Measurements from ENCODE around the gene ROS1. TPM values are rescaled to one million over a fixed set of nuclear protein-coding genes. Genes with fewer than 3 reads are reported as not detected.
"Not testable (repeated sequence)": the region's sequence is repeated elsewhere in the genome, so short reads cannot be mapped to it uniquely, and the experiment has no call there.

ROS1 gene
- not detected for polyA plus RNA-seq (2013, experiment 1 of 4)
- polyA plus RNA-seq (2013, experiment 2 of 4): not detected
- polyA plus RNA-seq (2013, experiment 3 of 4): not detected
- not detected for polyA plus RNA-seq (2013, experiment 4 of 4)

DNA sequence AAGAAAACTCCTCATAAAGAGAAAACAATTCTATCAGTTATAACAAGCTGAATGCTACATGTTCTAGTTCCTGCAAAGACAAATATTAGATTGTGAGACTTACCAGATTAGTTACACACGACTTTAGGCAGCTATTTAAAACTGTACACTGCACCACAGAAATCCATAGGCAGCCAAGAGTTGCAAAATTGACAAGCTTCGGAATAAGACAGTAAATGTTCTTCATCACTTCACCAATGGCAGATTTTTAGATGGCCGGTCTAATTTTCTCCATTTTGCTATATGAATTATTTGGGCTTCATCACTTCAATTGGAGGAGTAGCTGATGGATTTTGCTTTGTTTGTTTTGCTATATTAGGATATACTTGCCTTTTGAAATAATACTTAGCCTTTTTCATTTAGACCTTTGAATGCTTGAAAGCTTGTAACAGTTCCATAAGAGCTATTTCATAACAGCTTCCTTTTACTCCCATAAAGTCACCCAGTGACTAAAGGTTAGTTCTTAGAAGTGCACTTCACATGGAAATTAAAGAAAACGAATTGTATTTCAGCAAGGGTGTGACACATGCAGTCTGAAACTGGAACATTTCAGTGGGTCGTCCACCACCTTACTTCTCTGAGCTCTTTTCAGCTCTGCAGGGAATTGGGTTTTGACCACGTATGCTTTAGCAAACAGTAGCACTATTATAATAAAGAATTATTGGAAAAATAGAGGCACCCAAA is at the start of gene ROS1:
TSS of gene ROS1 (minus strand) at position 512 of the 723 bp plus-strand sequence. CDS start at position 226, 286 bp downstream.
- Histone ChIP-seq H3K27me3 (ENCODE audit: control insufficient read depth, insufficient read depth, low read length, poor library complexity, severe bottlenecking) (no peaks in the 10 kb centered on the region), H3K4me1 (ENCODE audit: control insufficient read depth, insufficient read depth, low read length) (no peaks in the 10 kb centered on the region), H3K36me3 (ENCODE audit: control insufficient read depth, insufficient read depth, low read length) (no peaks in the 10 kb centered on the region), H3K9me3 (ENCODE audit: control insufficient read depth, low read length) (no peaks in the 10 kb centered on the region), H3K4me3 (ENCODE audit: insufficient read depth, low read depth, low read length) (no peak within 1 kb of the TSS), H3K27ac (ENCODE audit: insufficient read depth, low read depth, low read length, poor library complexity, severe bottlenecking) (no peak within 1 kb of the TSS)
- 82 to 91% methylated on average over 5 of the region's 6 CpGs for WGBS, 2 experiments

DNA sequence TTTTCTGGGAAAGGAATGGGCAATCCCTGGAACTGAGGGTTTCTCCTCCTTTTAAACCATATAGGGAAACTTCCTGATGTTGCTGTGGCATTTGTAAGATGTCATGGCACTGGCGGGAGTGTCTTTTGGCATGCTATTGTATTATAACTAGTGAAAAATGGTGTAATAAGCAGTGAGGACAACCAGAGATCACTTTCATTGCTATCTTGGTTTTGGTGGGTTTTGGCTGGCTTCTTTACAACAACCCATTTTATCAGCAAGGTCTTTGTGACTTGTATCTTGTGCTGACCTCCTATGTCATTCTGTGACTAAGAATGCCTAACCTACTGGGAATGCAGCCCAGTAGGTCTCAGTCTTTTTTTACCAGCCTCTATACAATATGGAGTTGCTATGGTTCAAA is 47.7 kb upstream of the ROS1 start:
- no peaks in the 10 kb centered on the region for H3K36me3 ChIP-seq (ENCODE audit: control insufficient read depth, insufficient read depth, low read length)
- 85 to 92% methylated on average over 1 of the region's 1 CpG for WGBS, 2 experiments
- no peak overlapping the region for H3K27ac ChIP-seq (ENCODE audit: insufficient read depth, low read depth, low read length, poor library complexity, severe bottlenecking)
- no peaks in the 10 kb centered on the region for H3K27me3 ChIP-seq (ENCODE audit: control insufficient read depth, insufficient read depth, low read length, poor library complexity, severe bottlenecking)
- H3K4me1 ChIP-seq (ENCODE audit: control insufficient read depth, insufficient read depth, low read length): no peaks in the 10 kb centered on the region
- H3K9me3 ChIP-seq (ENCODE audit: control insufficient read depth, low read length): no peaks in the 10 kb centered on the region
- no peak overlapping the region for H3K4me3 ChIP-seq (ENCODE audit: insufficient read depth, low read depth, low read length)

DNA sequence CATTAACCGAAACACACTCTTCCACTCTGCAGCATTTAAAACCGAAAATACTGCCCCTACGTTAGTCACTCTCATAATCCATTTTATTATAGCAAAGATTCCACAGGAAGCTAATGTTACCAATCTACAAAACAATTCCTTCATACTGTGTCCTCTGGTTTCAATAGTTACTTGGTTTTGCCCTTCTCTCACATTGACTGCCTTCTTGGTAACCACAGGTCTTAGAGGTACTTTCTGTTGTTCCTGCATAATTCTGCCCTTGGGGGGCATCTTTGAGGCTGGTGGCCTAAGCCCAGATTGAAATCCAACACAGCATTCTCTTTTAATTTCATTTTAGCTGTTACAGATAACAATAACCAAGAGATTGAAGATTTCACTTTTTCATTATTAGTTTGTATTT is 46.9 kb upstream of the ROS1 start:
- Histone ChIP-seq H3K4me1 (ENCODE audit: control insufficient read depth, insufficient read depth, low read length) (no peaks in the 10 kb centered on the region), H3K27ac (ENCODE audit: insufficient read depth, low read depth, low read length, poor library complexity, severe bottlenecking) (no peak overlapping the region), H3K4me3 (ENCODE audit: insufficient read depth, low read depth, low read length) (no peak overlapping the region), H3K9me3 (ENCODE audit: control insufficient read depth, low read length) (no peaks in the 10 kb centered on the region), H3K27me3 (ENCODE audit: control insufficient read depth, insufficient read depth, low read length, poor library complexity, severe bottlenecking) (no peaks in the 10 kb centered on the region), H3K36me3 (ENCODE audit: control insufficient read depth, insufficient read depth, low read length) (no peaks in the 10 kb centered on the region)
- WGBS, 2 experiments: 94 to 99% methylated on average over 3 of the region's 3 CpGs

DNA sequence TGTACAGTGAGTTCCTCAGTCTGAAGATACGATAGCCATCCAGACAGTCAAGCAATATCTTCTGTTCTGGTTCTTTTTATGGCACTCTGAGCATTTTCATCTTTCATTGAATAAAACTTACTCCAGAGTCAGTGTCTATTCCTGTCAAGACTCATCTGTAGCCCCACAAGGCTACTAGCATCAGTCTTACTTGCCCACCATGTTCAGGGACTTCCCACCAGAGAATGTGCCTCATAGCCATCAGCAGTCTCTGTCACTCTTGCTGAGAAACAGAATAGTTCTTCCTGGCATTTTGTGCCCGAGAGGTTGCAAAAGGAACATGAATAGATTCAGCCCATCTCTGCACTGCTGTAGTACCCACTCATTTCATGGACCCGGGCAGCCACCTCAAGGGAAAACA is 44.0 kb upstream of the ROS1 start:
- H3K4me3 ChIP-seq (ENCODE audit: insufficient read depth, low read depth, low read length): no peak overlapping the region

GRCh38 chr6:117469356-117469755 is 43.6 kb upstream of the ROS1 start:
- Histone ChIP-seq H3K36me3 (ENCODE audit: control insufficient read depth, insufficient read depth, low read length) (no peaks in the 10 kb centered on the region), H3K9me3 (ENCODE audit: control insufficient read depth, low read length) (no peaks in the 10 kb centered on the region), H3K27me3 (ENCODE audit: control insufficient read depth, insufficient read depth, low read length, poor library complexity, severe bottlenecking) (no peaks in the 10 kb centered on the region), H3K4me1 (ENCODE audit: control insufficient read depth, insufficient read depth, low read length) (no peaks in the 10 kb centered on the region), H3K4me3 (ENCODE audit: insufficient read depth, low read depth, low read length) (no peak overlapping the region), H3K27ac (ENCODE audit: insufficient read depth, low read depth, low read length, poor library complexity, severe bottlenecking) (no peak overlapping the region)
- 88 to 90% methylated on average over 4 of the region's 4 CpGs for WGBS, 2 experiments

More for the DNA sequence above, 44.0 kb upstream of the ROS1 start:
- WGBS, 2 experiments: 93% methylated on average over 3 of the region's 3 CpGs
- H3K4me1 ChIP-seq (ENCODE audit: control insufficient read depth, insufficient read depth, low read length): no peaks in the 10 kb centered on the region
- H3K9me3 ChIP-seq (ENCODE audit: control insufficient read depth, low read length): no peaks in the 10 kb centered on the region
- H3K27ac ChIP-seq (ENCODE audit: insufficient read depth, low read depth, low read length, poor library complexity, severe bottlenecking): no peak overlapping the region
- H3K36me3 ChIP-seq (ENCODE audit: control insufficient read depth, insufficient read depth, low read length): no peaks in the 10 kb centered on the region
- no peaks in the 10 kb centered on the region for H3K27me3 ChIP-seq (ENCODE audit: control insufficient read depth, insufficient read depth, low read length, poor library complexity, severe bottlenecking)

GRCh38 chr6:117468527-117468926 is 42.8 kb upstream of the ROS1 start:
- not testable (repeated sequence) for H3K27ac ChIP-seq (ENCODE audit: insufficient read depth, low read depth, low read length, poor library complexity, severe bottlenecking); H3K27me3 ChIP-seq (ENCODE audit: control insufficient read depth, insufficient read depth, low read length, poor library complexity, severe bottlenecking); H3K4me1 ChIP-seq (ENCODE audit: control insufficient read depth, insufficient read depth, low read length); H3K36me3 ChIP-seq (ENCODE audit: control insufficient read depth, insufficient read depth, low read length); H3K4me3 ChIP-seq (ENCODE audit: insufficient read depth, low read depth, low read length); H3K9me3 ChIP-seq (ENCODE audit: control insufficient read depth, low read length)
- 94 to 98% methylated on average over 1 to 2 of the region's 4 CpGs for WGBS, 2 experiments

GRCh38 chr6:117467876-117468275 is 42.1 kb upstream of the ROS1 start:
- 93% methylated on average over 3 of the region's 4 CpGs for WGBS, 2 experiments
- H3K4me3 ChIP-seq (ENCODE audit: insufficient read depth, low read depth, low read length): no peak overlapping the region

GRCh38 chr6:117465691-117466090 is 39.9 kb upstream of the ROS1 start:
- H3K4me1 ChIP-seq (ENCODE audit: control insufficient read depth, insufficient read depth, low read length): no peaks in the 10 kb centered on the region
- WGBS, 2 experiments: 33 to 37% methylated on average over 1 of the region's 1 CpG
- no peaks in the 10 kb centered on the region for H3K36me3 ChIP-seq (ENCODE audit: control insufficient read depth, insufficient read depth, low read length)
- H3K4me3 ChIP-seq (ENCODE audit: insufficient read depth, low read depth, low read length): no peak overlapping the region
- H3K27me3 ChIP-seq (ENCODE audit: control insufficient read depth, insufficient read depth, low read length, poor library complexity, severe bottlenecking): no peaks in the 10 kb centered on the region
- no peak overlapping the region for H3K27ac ChIP-seq (ENCODE audit: insufficient read depth, low read depth, low read length, poor library complexity, severe bottlenecking)
- no peaks in the 10 kb centered on the region for H3K9me3 ChIP-seq (ENCODE audit: control insufficient read depth, low read length)

More at GRCh38 chr6:117467876-117468275, 42.1 kb upstream of the ROS1 start:
- Histone ChIP-seq H3K27ac (ENCODE audit: insufficient read depth, low read depth, low read length, poor library complexity, severe bottlenecking) (no peak overlapping the region), H3K9me3 (ENCODE audit: control insufficient read depth, low read length) (no peaks in the 10 kb centered on the region), H3K27me3 (ENCODE audit: control insufficient read depth, insufficient read depth, low read length, poor library complexity, severe bottlenecking) (no peaks in the 10 kb centered on the region), H3K36me3 (ENCODE audit: control insufficient read depth, insufficient read depth, low read length) (no peaks in the 10 kb centered on the region), H3K4me1 (ENCODE audit: control insufficient read depth, insufficient read depth, low read length) (no peaks in the 10 kb centered on the region)

DNA sequence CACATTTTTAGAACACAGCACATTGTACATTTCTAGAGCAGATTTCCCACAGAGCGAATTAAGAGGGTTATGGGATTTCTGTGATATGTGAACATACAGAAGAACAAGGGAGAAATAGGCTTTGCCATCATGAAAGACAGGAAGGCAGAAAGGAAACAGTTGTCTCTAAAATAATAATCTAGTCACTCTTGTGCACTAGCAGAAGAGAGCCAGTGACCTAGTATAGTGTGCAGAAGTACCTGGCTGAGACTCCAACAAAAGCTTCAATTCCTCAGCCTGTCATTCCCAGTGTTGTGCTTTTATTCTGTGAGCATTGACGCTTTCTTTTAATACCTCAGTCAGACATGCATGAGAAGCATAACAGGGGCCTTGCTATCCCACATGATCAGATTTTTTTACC is 39.0 kb upstream of the ROS1 start:
- Histone ChIP-seq H3K27me3 (ENCODE audit: control insufficient read depth, insufficient read depth, low read length, poor library complexity, severe bottlenecking) (no peaks in the 10 kb centered on the region), H3K4me3 (ENCODE audit: insufficient read depth, low read depth, low read length) (no peak overlapping the region), H3K4me1 (ENCODE audit: control insufficient read depth, insufficient read depth, low read length) (no peaks in the 10 kb centered on the region), H3K36me3 (ENCODE audit: control insufficient read depth, insufficient read depth, low read length) (no peaks in the 10 kb centered on the region), H3K27ac (ENCODE audit: insufficient read depth, low read depth, low read length, poor library complexity, severe bottlenecking) (no peak overlapping the region), H3K9me3 (ENCODE audit: control insufficient read depth, low read length) (no peaks in the 10 kb centered on the region)
- WGBS, 2 experiments: 74 to 77% methylated on average over 2 of the region's 2 CpGs

GRCh38 chr6:117463762-117464665 is 38.3 kb upstream of the ROS1 start:
- no peak overlapping the region for H3K4me3 ChIP-seq (ENCODE audit: insufficient read depth, low read depth, low read length)
- no peaks in the 10 kb centered on the region for H3K27me3 ChIP-seq (ENCODE audit: control insufficient read depth, insufficient read depth, low read length, poor library complexity, severe bottlenecking)
- WGBS, 2 experiments: 91 to 96% methylated on average over 3 to 4 of the region's 4 CpGs
- no peaks in the 10 kb centered on the region for H3K9me3 ChIP-seq (ENCODE audit: control insufficient read depth, low read length)
- H3K36me3 ChIP-seq (ENCODE audit: control insufficient read depth, insufficient read depth, low read length): no peaks in the 10 kb centered on the region
- no peak overlapping the region for H3K27ac ChIP-seq (ENCODE audit: insufficient read depth, low read depth, low read length, poor library complexity, severe bottlenecking)
- H3K4me1 ChIP-seq (ENCODE audit: control insufficient read depth, insufficient read depth, low read length): no peaks in the 10 kb centered on the region

Measured in ectodermal cell (in vitro differentiated cells).